Vagina (tissue), 2 donors: Measurements from ENCODE around the gene FBXO17. TPM values are rescaled to one million over a fixed set of nuclear protein-coding genes. Genes with fewer than 3 reads are reported as not detected.
"Not testable (repeated sequence)": the region's sequence is repeated elsewhere in the genome, so short reads cannot be mapped to it uniquely, and the experiment has no call there.

Source experiments
- DNase-seq, 2 donors: peaks; one replicate each; pipeline ENCODE4 v3.0.0-alpha.2; 2017; ENCODE audit errors: extremely low spot score in 2 of 2
- H3K27ac ChIP-seq: fragments of 200-600 bp; sonication (generic); one replicate; pipeline ENCODE4 v1.5.1; 2019
- H3K27me3 ChIP-seq: fragments of 200-600 bp; sonication (generic); one replicate; pipeline ENCODE4 v1.5.1; 2019
- H3K36me3 ChIP-seq, 2 donors: fragments of 200-600 bp; sonication (generic); one replicate each; pipeline ENCODE4 v1.5.1; 2017 to 2019
- H3K4me1 ChIP-seq: fragments of 200-600 bp; sonication (generic); one replicate; pipeline ENCODE4 v1.5.1; 2019
- H3K4me3 ChIP-seq, 2 donors: fragments of 200-600 bp; sonication (generic); 1 replicate in 1 of 2; 2 replicates in 1 of 2; pipeline ENCODE4 v1.5.1; 2016 to 2019
- H3K9me3 ChIP-seq: fragments of 200-600 bp; sonication (generic); one replicate; pipeline ENCODE4 v1.5.1; 2019
- CTCF ChIP-seq, 3 experiments: fragments of 450-650 bp in 2 of 3; fragments of 200-600 bp in 1 of 3; sonication (generic) in 1 of 3; IDR thresholded peaks; one replicate each; pipeline ENCODE4 v1.5.1; 2017 to 2019; ENCODE audit warnings: antibody characterized with exemption in 3 of 3, mild to moderate bottlenecking in 2 of 3, moderate library complexity in 2 of 3
- POLR2A ChIP-seq, 2 donors: fragments of 450-650 bp; IDR thresholded peaks; one replicate each; pipeline ENCODE4 v1.6.1; 2017; ENCODE audit warnings: antibody characterized with exemption in 2 of 2, mild to moderate bottlenecking in 2 of 2, moderate library complexity in 2 of 2
- POLR2AphosphoS5 ChIP-seq, 2 donors: sonication (generic); formaldehyde crosslinking; IDR thresholded peaks; one replicate each; pipeline ENCODE4 v1.9.0; 2017; ENCODE audit warnings: antibody characterized with exemption in 2 of 2, mild to moderate bottlenecking in 2 of 2, low read depth in 1 of 2; ENCODE audit not compliant: insufficient read depth in 1 of 2
- intact Hi-C: fragments of 100-400 bp; cut with DNase I; formaldehyde crosslinking; loops from one replicate; pipeline ENCODE4 v1.15.1; 2023
- total RNA-seq: library from RNA; depleted of rRNA; stranded (reverse); fragments of >200 nt; gene quantifications from one replicate; pipeline ENCODE4 v1.2.3, GENCODE V29; 2016

FBXO17 gene
- total RNA-seq, 1 donor from 2014 or later = 44.0 TPM

- intact Hi-C loops = no loop called here
- TF ChIP-seq POLR2AphosphoS5 (IDR thresholded peaks at IDR 0.05; ENCODE audit: insufficient read depth in 1 of 2, low read depth in 1 of 2) = no peak
- no peak for TF ChIP-seq POLR2A (IDR thresholded peaks at IDR 0.05)
- no peak for TF ChIP-seq CTCF (IDR thresholded peaks at IDR 0.05)
- Histone ChIP-seq H3K27ac (no peak overlapping the region), H3K27me3 (no peaks in the 10 kb centered on the region), H3K4me3 (no peak overlapping the region), H3K4me1 (peaks cover 4% of the 10 kb centered on the region), H3K36me3 (no peaks in the 10 kb centered on the region), H3K9me3 (no peaks in the 10 kb centered on the region)
- no peak for DNase-seq
Measured at GRCh38 chr19:38944981-38945506, 30.5 kb downstream of the FBXO17 start.

GRCh38 chr19:38942471-38943181 is 32.9 kb downstream of the FBXO17 start:
- Histone ChIP-seq H3K9me3 (no peaks in the 10 kb centered on the region), H3K27ac (no peak overlapping the region), H3K4me3 (no peak overlapping the region), H3K4me1 (no peaks in the 10 kb centered on the region), H3K36me3 (no peaks in the 10 kb centered on the region), H3K27me3 (no peaks in the 10 kb centered on the region)
- intact Hi-C loops = no loop called here
- no peak for TF ChIP-seq POLR2A (IDR thresholded peaks at IDR 0.05)
- no peak for TF ChIP-seq CTCF (IDR thresholded peaks at IDR 0.05)
- TF ChIP-seq POLR2AphosphoS5 (IDR thresholded peaks at IDR 0.05; ENCODE audit: insufficient read depth in 1 of 2, low read depth in 1 of 2) = no peak
- no peak for DNase-seq

- Histone ChIP-seq H3K27me3 (no peaks in the 10 kb centered on the region), H3K9me3 (no peaks in the 10 kb centered on the region), H3K4me3 (no peak overlapping the region), H3K27ac (no peak overlapping the region), H3K4me1 (no peaks in the 10 kb centered on the region), H3K36me3 (no peaks in the 10 kb centered on the region)
- intact Hi-C loops = no loop called here
- no peak for TF ChIP-seq CTCF (IDR thresholded peaks at IDR 0.05)
- TF ChIP-seq POLR2A (IDR thresholded peaks at IDR 0.05) = no peak
- no peak for DNase-seq
Measured at GRCh38 chr19:38941979-38942378, 33.6 kb downstream of the FBXO17 start.

- intact Hi-C loops, H3K4me1 ChIP-seq, H3K36me3 ChIP-seq, H3K27me3 ChIP-seq, DNase-seq, H3K9me3 ChIP-seq, H3K27ac ChIP-seq, H3K4me3 ChIP-seq: not testable (repeated sequence)
Measured at GRCh38 chr19:38941466-38941865, 34.1 kb downstream of the FBXO17 start.

GRCh38 chr19:38939957-38940356 is 35.6 kb downstream of the FBXO17 start:
- Histone ChIP-seq H3K9me3 (no peaks in the 10 kb centered on the region), H3K36me3 (no peaks in the 10 kb centered on the region), H3K27ac (no peak overlapping the region), H3K4me1 (no peaks in the 10 kb centered on the region), H3K4me3 (no peak overlapping the region), H3K27me3 (no peaks in the 10 kb centered on the region)
- TF ChIP-seq POLR2AphosphoS5 (IDR thresholded peaks at IDR 0.05; ENCODE audit: insufficient read depth in 1 of 2, low read depth in 1 of 2) = no peak
- no peak for TF ChIP-seq POLR2A (IDR thresholded peaks at IDR 0.05)
- TF ChIP-seq CTCF (IDR thresholded peaks at IDR 0.05) = no peak
- intact Hi-C loops = loop anchor here (10.0 kb wide), 1 partner anchor 395 kb away; no protein-coding TSS in a partner anchor
- no peak for DNase-seq
